Prostate gland (tissue), 2 donors: ENCODE measurements around the gene KIF18B.
"Not testable (repeated sequence)": the region's sequence is repeated elsewhere in the genome, so short reads cannot be mapped to it uniquely, and the experiment has no call there.

Experiments used
- CTCF ChIP-seq, 4 experiments: fragments of 200-600 bp in 2 of 4; fragments of 450-650 bp in 2 of 4; sonication (generic) in 2 of 4; IDR thresholded peaks; 1 replicate in 3 of 4; 2 replicates in 1 of 4; pipeline ENCODE4 v1.5.1; 2016 to 2019; ENCODE audit warnings: antibody characterized with exemption in 4 of 4, mild to moderate bottlenecking in 2 of 4, moderate library complexity in 2 of 4
- POLR2A ChIP-seq: fragments of 450-650 bp; IDR thresholded peaks from one replicate; pipeline ENCODE4 v1.6.1; 2016; ENCODE audit warnings: antibody characterized with exemption, mild to moderate bottlenecking

GRCh38 chr17:44945652-44946051 lies 1.9 kb downstream of the KIF18B start:
- TF ChIP-seq CTCF (IDR thresholded peaks at IDR 0.05); POLR2A: not testable (repeated sequence)
